ENCODE data around the gene IMMP1L. TPM values are rescaled to one million over a fixed set of nuclear protein-coding genes. Genes with fewer than 3 reads are reported as not detected.

The IMMP1L gene
- total RNA-seq, 1 experiment from 2014 or later, result 38.5 TPM

GRCh38 chr11:31445621-31446020, 63.8 kb downstream of the IMMP1L start:
- RAD21 ChIA-PET (ENCODE audit: low non-redundant PET in 1 of 2, low total read pairs in 2 of 2, uncharacterized antibody in 2 of 2, unreplicated experiment in 2 of 2), result no interaction called here
- TF ChIP-seq SIN3A (IDR thresholded peaks at IDR 0.05; ENCODE audit: low read depth) (no peak), TCF7L2 (IDR thresholded peaks at IDR 0.05; ENCODE audit: borderline replicate concordance, extremely low read depth, insufficient read depth, insufficient read length) (no peak), EZH2phosphoT487 (IDR thresholded peaks at IDR 0.05; ENCODE audit: borderline replicate concordance) (no peak), EGR1 (IDR thresholded peaks at IDR 0.05; ENCODE audit: low read depth) (no peak), SP1 (IDR thresholded peaks at IDR 0.05; ENCODE audit: low read depth) (no peak), POLR2AphosphoS5 (IDR thresholded peaks at IDR 0.05; ENCODE audit: low read depth, low read length) (no peak), JUND (IDR thresholded peaks at IDR 0.05) (no peak), YY1 (IDR thresholded peaks at IDR 0.05; ENCODE audit: extremely low read depth, insufficient replicate concordance, low read depth, low read length) (no peak), ZNF274 (IDR thresholded peaks at IDR 0.05; ENCODE audit: low read depth, low read length) (no peak), CEBPB (IDR thresholded peaks at IDR 0.05; ENCODE audit: low read depth) (no peak), POLR2A (IDR thresholded peaks at IDR 0.05; ENCODE audit: borderline replicate concordance, extremely low read depth, insufficient read depth, insufficient read length) (no peak), ELF1 (IDR thresholded peaks at IDR 0.05; ENCODE audit: borderline replicate concordance, low read depth) (no peak), RAD21 (IDR thresholded peaks at IDR 0.05; ENCODE audit: low read depth) (no peak)
- TF ChIP-seq, protein P1, sequence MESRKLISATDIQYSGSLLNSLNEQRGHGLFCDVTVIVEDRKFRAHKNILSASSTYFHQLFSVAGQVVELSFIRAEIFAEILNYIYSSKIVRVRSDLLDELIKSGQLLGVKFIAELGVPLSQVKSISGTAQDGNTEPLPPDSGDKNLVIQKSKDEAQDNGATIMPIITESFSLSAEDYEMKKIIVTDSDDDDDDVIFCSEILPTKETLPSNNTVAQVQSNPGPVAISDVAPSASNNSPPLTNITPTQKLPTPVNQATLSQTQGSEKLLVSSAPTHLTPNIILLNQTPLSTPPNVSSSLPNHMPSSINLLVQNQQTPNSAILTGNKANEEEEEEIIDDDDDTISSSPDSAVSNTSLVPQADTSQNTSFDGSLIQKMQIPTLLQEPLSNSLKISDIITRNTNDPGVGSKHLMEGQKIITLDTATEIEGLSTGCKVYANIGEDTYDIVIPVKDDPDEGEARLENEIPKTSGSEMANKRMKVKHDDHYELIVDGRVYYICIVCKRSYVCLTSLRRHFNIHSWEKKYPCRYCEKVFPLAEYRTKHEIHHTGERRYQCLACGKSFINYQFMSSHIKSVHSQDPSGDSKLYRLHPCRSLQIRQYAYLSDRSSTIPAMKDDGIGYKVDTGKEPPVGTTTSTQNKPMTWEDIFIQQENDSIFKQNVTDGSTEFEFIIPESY (IDR thresholded peaks at IDR 0.05; ENCODE audit: extremely low read depth, insufficient replicate concordance, low read length), result no peak
- TF ChIP-seq, protein P2, sequence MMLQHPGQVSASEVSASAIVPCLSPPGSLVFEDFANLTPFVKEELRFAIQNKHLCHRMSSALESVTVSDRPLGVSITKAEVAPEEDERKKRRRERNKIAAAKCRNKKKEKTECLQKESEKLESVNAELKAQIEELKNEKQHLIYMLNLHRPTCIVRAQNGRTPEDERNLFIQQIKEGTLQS (IDR thresholded peaks at IDR 0.05), result no peak
- DNase-seq (ENCODE audit: low read depth, low spot score), result no peak

More at GRCh38 chr11:31445621-31446020, 63.8 kb downstream of the IMMP1L start:
- intact Hi-C loops (cut with micrococcal nuclease), result no loop called here
- H3K4me2 ChIP-seq (ENCODE audit: low read length), result no peak overlapping the region
- ChIA-PET POLR2A (no interaction called here), CTCF (no interaction called here)
- no peaks in the 10 kb centered on the region for H3K36me3 ChIP-seq (ENCODE audit: control insufficient read depth in 1 of 2, insufficient read depth in 2 of 2, low read length in 2 of 2)
- ATAC-seq, result no peak
- no peaks in the 10 kb centered on the region for H3K27me3 ChIP-seq (ENCODE audit: insufficient read depth, low read length)
- H2AFZ ChIP-seq (ENCODE audit: low read depth, low read length, poor library complexity, severe bottlenecking), result no peak overlapping the region
- H3K4me1 ChIP-seq (ENCODE audit: control insufficient read depth in 1 of 2, insufficient read depth in 2 of 2, low read length in 2 of 2), result no peaks in the 10 kb centered on the region; a peak in 1 of 4 replicates
- no peaks in the 10 kb centered on the region; the same call in 1 of the 2 replicates for H4K20me1 ChIP-seq (ENCODE audit: insufficient read depth)
- no TSS peak for BruUV-seq (replicated peaks)
- H3K9me3 ChIP-seq (ENCODE audit: control insufficient read depth in 1 of 2, insufficient read depth in 1 of 2, low read depth in 1 of 2, low read length in 2 of 2), result no peaks in the 10 kb centered on the region
- no peaks in the 10 kb centered on the region for H3K9me2 ChIP-seq (ENCODE audit: insufficient read depth)
- no peak overlapping the region for H3K9ac ChIP-seq (ENCODE audit: low read length)
- no peak overlapping the region for H3K4me3 ChIP-seq (replicated peaks in 1 of 2; ENCODE audit: low read depth in 1 of 2, low read length in 2 of 2)
- H3K27ac ChIP-seq (ENCODE audit: low read depth, low read length), result no peak overlapping the region
- H3K79me2 ChIP-seq (ENCODE audit: insufficient read depth, low read length), result peaks cover 6% of the 10 kb centered on the region; the same call in 1 of the 2 replicates

Data from HCT116 (cell line).